ENCODE results near the gene TBC1D24.

- TF ChIP-seq CTCF (IDR thresholded peaks at IDR 0.05) (no peak), POLR2A (IDR thresholded peaks at IDR 0.05) (no peak)
Observed at GRCh38 chr16:2472885-2473445, 2.0 kb upstream of the TBC1D24 start.
